ENCODE measurements around the gene IQGAP3.

The IQGAP3 gene

GRCh38 chr1:156538711-156539440 is 33.5 kb downstream of the IQGAP3 start:
- no peak for DNase-seq

- no peak for DNase-seq
Measured at GRCh38 chr1:156537027-156537426, 35.3 kb downstream of the IQGAP3 start.

- no peak for DNase-seq
Measured at GRCh38 chr1:156534424-156535060, 37.8 kb downstream of the IQGAP3 start.

GRCh38 chr1:156533568-156534220 is 38.7 kb downstream of the IQGAP3 start:
- no peak for DNase-seq

- DNase-seq: no peak
Measured at GRCh38 chr1:156532374-156532773, 40.0 kb downstream of the IQGAP3 start.

- DNase-seq: no peak
Measured at GRCh38 chr1:156530006-156530405, 42.4 kb downstream of the IQGAP3 start.

GRCh38 chr1:156528875-156529425 is 43.4 kb downstream of the IQGAP3 start:
- DNase-seq: no peak

GRCh38 chr1:156528231-156528630 is 44.1 kb downstream of the IQGAP3 start:
- no peak for DNase-seq

GRCh38 chr1:156527584-156527983 is 44.8 kb downstream of the IQGAP3 start:
- DNase-seq: no peak

- DNase-seq: no peak
Measured at GRCh38 chr1:156525856-156526489, 46.4 kb downstream of the IQGAP3 start.

GRCh38 chr1:156525071-156525501 is 47.3 kb downstream of the IQGAP3 start:
- DNase-seq: no peak

- peak in 1 of 5 donors; percentile 32 for DNase-seq
Measured at GRCh38 chr1:156524481-156524869, 47.9 kb downstream of the IQGAP3 start.

- DNase-seq: no peak
Measured at GRCh38 chr1:156523801-156524480, 48.4 kb downstream of the IQGAP3 start.

GRCh38 chr1:156522443-156522970 is 49.9 kb downstream of the IQGAP3 start:
- no peak for DNase-seq

GRCh38 chr1:156517748-156518147 is 54.6 kb downstream of the IQGAP3 start:
- DNase-seq: no peak

- DNase-seq: no peak
Measured at GRCh38 chr1:156516821-156517220, 55.5 kb downstream of the IQGAP3 start.

GRCh38 chr1:156515956-156516355 is 56.4 kb downstream of the IQGAP3 start:
- no peak for DNase-seq

- DNase-seq: no peak
Measured at GRCh38 chr1:156513185-156513584, 59.2 kb downstream of the IQGAP3 start.

GRCh38 chr1:156511644-156512043 is 60.7 kb downstream of the IQGAP3 start:
- peak in 1 of 5 donors; percentile 65 for DNase-seq

GRCh38 chr1:156510709-156511108 is 61.7 kb downstream of the IQGAP3 start:
- no peak for DNase-seq

- no peak for DNase-seq
Measured at GRCh38 chr1:156509424-156510034, 62.8 kb downstream of the IQGAP3 start.

- no peak for DNase-seq
Measured at GRCh38 chr1:156508955-156509234, 63.5 kb downstream of the IQGAP3 start.

All from T-helper 1 cell (primary cell).